ENCODE measurements around the gene CNIH1.

The CNIH1 gene

GRCh38 chr14:54483073-54483745 is 42.0 kb upstream of the CNIH1 start:
- no peaks in the 10 kb centered on the region for H4K20me1 ChIP-seq (ENCODE audit: low read depth, low read length)

GRCh38 chr14:54481695-54482094 is 40.5 kb upstream of the CNIH1 start:
- Histone ChIP-seq H3K79me2 (ENCODE audit: insufficient read depth, low read length) (peaks cover 49% of the 10 kb centered on the region), H3K9me3 (ENCODE audit: insufficient read depth, low read length) (no peaks in the 10 kb centered on the region), H2AFZ (ENCODE audit: low read depth, low read length, severe bottlenecking) (no peak overlapping the region), H3K4me3 (ENCODE audit: insufficient read depth, low read length, poor library complexity, severe bottlenecking) (no peak overlapping the region), H3F3A (ENCODE audit: insufficient read depth) (peaks cover 23% of the 10 kb centered on the region), H3K27me3 (ENCODE audit: low read length) (no peaks in the 10 kb centered on the region), H3K9ac (ENCODE audit: low read length) (no peak overlapping the region), H3K36me3 (ENCODE audit: low read length) (peaks cover 45% of the 10 kb centered on the region), H3K4me2 (ENCODE audit: low read depth, low read length, poor library complexity, severe bottlenecking) (no peak overlapping the region), H3K9me2 (replicated peaks; ENCODE audit: insufficient read depth, low read length) (no peaks in the 10 kb centered on the region), H3K27ac (ENCODE audit: low read depth, low read length) (no peak overlapping the region), H4K20me1 (ENCODE audit: low read depth, low read length) (no peaks in the 10 kb centered on the region)
- TF ChIP-seq, protein P1, sequence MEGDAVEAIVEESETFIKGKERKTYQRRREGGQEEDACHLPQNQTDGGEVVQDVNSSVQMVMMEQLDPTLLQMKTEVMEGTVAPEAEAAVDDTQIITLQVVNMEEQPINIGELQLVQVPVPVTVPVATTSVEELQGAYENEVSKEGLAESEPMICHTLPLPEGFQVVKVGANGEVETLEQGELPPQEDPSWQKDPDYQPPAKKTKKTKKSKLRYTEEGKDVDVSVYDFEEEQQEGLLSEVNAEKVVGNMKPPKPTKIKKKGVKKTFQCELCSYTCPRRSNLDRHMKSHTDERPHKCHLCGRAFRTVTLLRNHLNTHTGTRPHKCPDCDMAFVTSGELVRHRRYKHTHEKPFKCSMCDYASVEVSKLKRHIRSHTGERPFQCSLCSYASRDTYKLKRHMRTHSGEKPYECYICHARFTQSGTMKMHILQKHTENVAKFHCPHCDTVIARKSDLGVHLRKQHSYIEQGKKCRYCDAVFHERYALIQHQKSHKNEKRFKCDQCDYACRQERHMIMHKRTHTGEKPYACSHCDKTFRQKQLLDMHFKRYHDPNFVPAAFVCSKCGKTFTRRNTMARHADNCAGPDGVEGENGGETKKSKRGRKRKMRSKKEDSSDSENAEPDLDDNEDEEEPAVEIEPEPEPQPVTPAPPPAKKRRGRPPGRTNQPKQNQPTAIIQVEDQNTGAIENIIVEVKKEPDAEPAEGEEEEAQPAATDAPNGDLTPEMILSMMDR (IDR thresholded peaks at IDR 0.05; ENCODE audit: insufficient read depth, low read length, poor library complexity, severe bottlenecking), result no peak
- no peak for TF ChIP-seq EZH2phosphoT487 (conservative IDR thresholded peaks at IDR 0.05; ENCODE audit: low read length)

More at GRCh38 chr14:54483073-54483745, 42.0 kb upstream of the CNIH1 start:
- peaks cover 34% of the 10 kb centered on the region; the same call in 1 of the 2 replicates for H3K36me3 ChIP-seq (ENCODE audit: low read length)
- H3K27me3 ChIP-seq (ENCODE audit: low read length), result no peaks in the 10 kb centered on the region
- peak overlapping the region; percentile 49 for H3K4me2 ChIP-seq (ENCODE audit: low read depth, low read length, poor library complexity, severe bottlenecking)
- peaks cover 63% of the 10 kb centered on the region for H3K79me2 ChIP-seq (ENCODE audit: insufficient read depth, low read length)
- H3K4me3 ChIP-seq (ENCODE audit: insufficient read depth, low read length, poor library complexity, severe bottlenecking), result peak overlapping the region; percentile 16
- peak overlapping the region; percentile 57 for H3K27ac ChIP-seq (ENCODE audit: low read depth, low read length)
- no peak overlapping the region for H2AFZ ChIP-seq (ENCODE audit: low read depth, low read length, severe bottlenecking)
- H3K9me3 ChIP-seq (ENCODE audit: insufficient read depth, low read length), result no peaks in the 10 kb centered on the region
- no peaks in the 10 kb centered on the region for H3K9me2 ChIP-seq (replicated peaks; ENCODE audit: insufficient read depth, low read length)
- peak overlapping the region; percentile 19 for H3K9ac ChIP-seq (ENCODE audit: low read length)
- H3F3A ChIP-seq (ENCODE audit: insufficient read depth), result peaks cover 23% of the 10 kb centered on the region
- no peak for TF ChIP-seq EZH2phosphoT487 (conservative IDR thresholded peaks at IDR 0.05; ENCODE audit: low read length)
- TF ChIP-seq, protein P1 (IDR thresholded peaks at IDR 0.05; ENCODE audit: insufficient read depth, low read length, poor library complexity, severe bottlenecking), result no peak

- peaks cover 19% of the 10 kb centered on the region for H3F3A ChIP-seq (ENCODE audit: insufficient read depth)
- no peaks in the 10 kb centered on the region for H3K9me2 ChIP-seq (replicated peaks; ENCODE audit: insufficient read depth, low read length)
- H3K27ac ChIP-seq (ENCODE audit: low read depth, low read length), result no peak overlapping the region
- no peak overlapping the region for H2AFZ ChIP-seq (ENCODE audit: low read depth, low read length, severe bottlenecking)
- peaks cover 42% of the 10 kb centered on the region for H3K79me2 ChIP-seq (ENCODE audit: insufficient read depth, low read length)
- no peak for TF ChIP-seq EZH2phosphoT487 (conservative IDR thresholded peaks at IDR 0.05; ENCODE audit: low read length)
- TF ChIP-seq, protein P1 (IDR thresholded peaks at IDR 0.05; ENCODE audit: insufficient read depth, low read length, poor library complexity, severe bottlenecking), result no peak
- no peak overlapping the region for H3K4me2 ChIP-seq (ENCODE audit: low read depth, low read length, poor library complexity, severe bottlenecking)
- H3K27me3 ChIP-seq (ENCODE audit: low read length), result no peaks in the 10 kb centered on the region
- no peaks in the 10 kb centered on the region for H3K9me3 ChIP-seq (ENCODE audit: insufficient read depth, low read length)
- H3K36me3 ChIP-seq (ENCODE audit: low read length), result peaks cover 52% of the 10 kb centered on the region
- no peaks in the 10 kb centered on the region for H4K20me1 ChIP-seq (ENCODE audit: low read depth, low read length)
- H3K9ac ChIP-seq (ENCODE audit: low read length), result no peak overlapping the region
- H3K4me3 ChIP-seq (ENCODE audit: insufficient read depth, low read length, poor library complexity, severe bottlenecking), result no peak overlapping the region
Observed at GRCh38 chr14:54480830-54481562, 39.8 kb upstream of the CNIH1 start.

Data from SU-DHL-6 (cell line).